Neutrophil (primary cell): ENCODE data around the gene TXNDC12.
"Not testable (repeated sequence)": the region's sequence is repeated elsewhere in the genome, so short reads cannot be mapped to it uniquely, and the experiment has no call there.

Experiments
- H3K27ac ChIP-seq: fragments of 200-600 bp; sonication (generic); 2 replicates; pipeline ENCODE4 v1.5.1; 2016; ENCODE audit warnings: mild to moderate bottlenecking, moderate library complexity
- H3K27me3 ChIP-seq: fragments of 200-600 bp; sonication (generic); 2 replicates; pipeline ENCODE4 v1.6.0; 2016; ENCODE audit warnings: mild to moderate bottlenecking
- H3K36me3 ChIP-seq: fragments of 200-600 bp; sonication (generic); 2 replicates; pipeline ENCODE4 v1.5.1; 2017
- H3K4me1 ChIP-seq, 2 experiments: fragments of 200-600 bp in 1 of 2; sonication (generic) in 1 of 2; 1 replicate in 1 of 2; 2 replicates in 1 of 2; pipeline versions ENCODE4 v1.5.1 to v1.6.1; 2013 to 2016; ENCODE audit warnings: low read depth in 1 of 2, low read length in 1 of 2, mild to moderate bottlenecking in 1 of 2, moderate library complexity in 1 of 2; ENCODE audit not compliant: control insufficient read depth in 1 of 2, insufficient read depth in 1 of 2
- H3K4me3 ChIP-seq, 2 experiments: fragments of 200-600 bp in 1 of 2; sonication (generic) in 1 of 2; 1 replicate in 1 of 2; 2 replicates in 1 of 2; pipeline ENCODE4 v1.5.1; 2013 to 2016; ENCODE audit warnings: low read depth in 1 of 2, low read length in 1 of 2, mild to moderate bottlenecking in 1 of 2, moderate library complexity in 1 of 2
- H3K9me3 ChIP-seq: fragments of 200-600 bp; sonication (generic); 2 replicates; pipeline ENCODE4 v1.5.1; 2016
- TF ChIP-seq, protein P1 (sequence below): fragments of 200-600 bp; sonication (generic); IDR thresholded peaks from 2 replicates; pipeline ENCODE4 v1.5.1; 2016; ENCODE audit warnings: antibody characterized with exemption

Gene TXNDC12

DNA sequence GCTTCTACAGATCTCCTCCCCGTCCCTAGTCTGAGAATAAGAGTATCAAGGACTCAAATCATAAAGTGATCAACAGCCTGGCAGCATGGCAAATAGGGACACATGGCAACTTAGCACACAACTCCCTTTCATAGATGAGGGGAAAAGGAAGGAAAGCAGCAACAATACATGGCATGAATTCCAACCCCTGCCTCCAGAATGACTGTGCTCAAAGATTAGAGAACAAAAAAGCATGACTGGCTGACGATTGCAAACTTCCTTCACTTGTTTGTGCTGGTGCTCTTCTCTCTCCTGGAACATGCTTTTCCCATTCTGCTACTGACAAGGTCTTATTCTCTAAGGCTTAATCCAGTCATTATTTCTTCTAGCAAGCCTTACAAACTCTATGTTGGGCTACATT is 32.9 kb downstream of the TXNDC12 start:
- H3K36me3 ChIP-seq: peaks cover 67% of the 10 kb centered on the region
- H3K4me3 ChIP-seq: no peak overlapping the region
- H3K27ac ChIP-seq: no peak overlapping the region
- H3K4me1 ChIP-seq: no peaks in the 10 kb centered on the region
- H3K9me3 ChIP-seq: no peaks in the 10 kb centered on the region
- no peaks in the 10 kb centered on the region for H3K27me3 ChIP-seq
- TF ChIP-seq, protein P1, sequence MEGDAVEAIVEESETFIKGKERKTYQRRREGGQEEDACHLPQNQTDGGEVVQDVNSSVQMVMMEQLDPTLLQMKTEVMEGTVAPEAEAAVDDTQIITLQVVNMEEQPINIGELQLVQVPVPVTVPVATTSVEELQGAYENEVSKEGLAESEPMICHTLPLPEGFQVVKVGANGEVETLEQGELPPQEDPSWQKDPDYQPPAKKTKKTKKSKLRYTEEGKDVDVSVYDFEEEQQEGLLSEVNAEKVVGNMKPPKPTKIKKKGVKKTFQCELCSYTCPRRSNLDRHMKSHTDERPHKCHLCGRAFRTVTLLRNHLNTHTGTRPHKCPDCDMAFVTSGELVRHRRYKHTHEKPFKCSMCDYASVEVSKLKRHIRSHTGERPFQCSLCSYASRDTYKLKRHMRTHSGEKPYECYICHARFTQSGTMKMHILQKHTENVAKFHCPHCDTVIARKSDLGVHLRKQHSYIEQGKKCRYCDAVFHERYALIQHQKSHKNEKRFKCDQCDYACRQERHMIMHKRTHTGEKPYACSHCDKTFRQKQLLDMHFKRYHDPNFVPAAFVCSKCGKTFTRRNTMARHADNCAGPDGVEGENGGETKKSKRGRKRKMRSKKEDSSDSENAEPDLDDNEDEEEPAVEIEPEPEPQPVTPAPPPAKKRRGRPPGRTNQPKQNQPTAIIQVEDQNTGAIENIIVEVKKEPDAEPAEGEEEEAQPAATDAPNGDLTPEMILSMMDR: no peak

DNA sequence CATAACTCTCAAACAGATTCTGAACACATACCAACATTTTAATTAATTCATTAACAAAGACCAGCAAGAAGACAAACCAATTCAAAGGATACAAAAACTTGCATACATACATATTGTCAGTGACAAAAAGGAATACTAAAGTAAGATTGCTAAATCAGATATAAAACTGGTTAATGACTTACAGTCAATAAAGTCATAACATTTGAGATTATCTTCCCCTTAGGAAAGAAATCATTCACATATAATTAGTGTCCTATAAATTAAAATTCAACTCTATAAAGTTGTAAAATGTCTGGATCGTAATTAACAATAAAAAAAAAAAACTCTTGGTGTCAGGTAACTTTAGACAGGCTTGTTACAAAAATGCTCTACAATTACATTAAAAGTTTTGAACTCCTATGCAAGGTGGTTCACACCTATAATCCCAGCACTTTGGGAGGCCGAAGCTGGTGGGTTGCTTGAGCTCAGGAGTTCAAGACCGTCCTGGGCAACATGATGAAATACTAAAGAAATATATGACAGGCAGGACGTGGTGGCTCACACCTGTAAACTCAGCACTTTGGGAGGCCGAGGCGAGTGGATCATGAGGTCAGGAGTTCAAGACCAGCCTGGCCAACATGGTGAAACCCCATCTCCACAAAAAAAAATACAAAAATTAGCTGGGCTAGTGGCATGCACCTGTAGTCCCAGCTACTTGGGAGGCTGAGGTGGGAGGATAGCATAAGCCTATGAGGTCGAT is 46.8 kb downstream of the TXNDC12 start:
- no peak overlapping the region for H3K4me3 ChIP-seq
- no peaks in the 10 kb centered on the region for H3K36me3 ChIP-seq
- H3K9me3 ChIP-seq: no peaks in the 10 kb centered on the region
- no peak overlapping the region for H3K27ac ChIP-seq
- peaks cover 37% of the 10 kb centered on the region for H3K27me3 ChIP-seq
- no peaks in the 10 kb centered on the region for H3K4me1 ChIP-seq
- TF ChIP-seq, protein P1: no peak

DNA sequence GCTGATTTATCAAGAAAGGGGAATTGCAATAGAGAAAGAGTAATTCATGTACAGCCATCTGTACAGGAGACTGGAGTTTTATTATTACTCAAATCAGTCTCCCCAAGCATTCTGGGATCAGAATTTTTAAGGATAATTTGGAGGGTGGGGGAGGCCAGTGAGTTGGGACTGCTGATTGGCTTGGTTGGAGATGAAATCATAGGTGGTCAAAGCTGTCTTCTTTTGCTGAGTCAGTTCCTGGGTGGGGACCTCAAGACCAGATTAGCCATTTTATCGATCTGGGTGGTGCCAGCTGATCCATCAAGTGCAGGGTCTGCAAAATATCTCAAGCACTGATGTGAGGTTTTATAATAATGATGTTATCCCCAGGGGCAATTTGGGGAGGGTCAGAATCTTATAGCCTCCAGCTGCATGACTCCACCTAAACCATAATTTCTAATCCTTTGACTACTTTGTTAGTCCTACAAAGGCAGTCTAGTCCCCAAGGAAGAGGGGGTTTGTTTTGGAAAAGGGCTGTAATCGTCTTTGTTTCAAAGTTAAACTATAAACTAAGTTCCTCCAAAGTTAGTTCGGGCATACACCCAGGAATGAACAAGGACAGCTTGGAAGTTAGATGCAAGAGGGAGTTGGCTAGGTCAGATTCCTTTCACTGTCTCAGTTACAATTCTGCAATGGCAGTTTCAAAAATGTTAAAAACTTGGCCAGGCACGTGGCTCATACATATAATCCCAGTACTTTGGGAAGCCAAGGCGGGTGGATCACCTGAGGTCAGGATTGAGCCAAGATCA is 47.6 kb downstream of the TXNDC12 start:
- H3K9me3 ChIP-seq: no peaks in the 10 kb centered on the region
- TF ChIP-seq, protein P1: no peak
- no peak overlapping the region for H3K27ac ChIP-seq
- peaks cover 37% of the 10 kb centered on the region for H3K27me3 ChIP-seq
- no peak overlapping the region for H3K4me3 ChIP-seq
- H3K4me1 ChIP-seq: no peaks in the 10 kb centered on the region
- H3K36me3 ChIP-seq: no peaks in the 10 kb centered on the region

DNA sequence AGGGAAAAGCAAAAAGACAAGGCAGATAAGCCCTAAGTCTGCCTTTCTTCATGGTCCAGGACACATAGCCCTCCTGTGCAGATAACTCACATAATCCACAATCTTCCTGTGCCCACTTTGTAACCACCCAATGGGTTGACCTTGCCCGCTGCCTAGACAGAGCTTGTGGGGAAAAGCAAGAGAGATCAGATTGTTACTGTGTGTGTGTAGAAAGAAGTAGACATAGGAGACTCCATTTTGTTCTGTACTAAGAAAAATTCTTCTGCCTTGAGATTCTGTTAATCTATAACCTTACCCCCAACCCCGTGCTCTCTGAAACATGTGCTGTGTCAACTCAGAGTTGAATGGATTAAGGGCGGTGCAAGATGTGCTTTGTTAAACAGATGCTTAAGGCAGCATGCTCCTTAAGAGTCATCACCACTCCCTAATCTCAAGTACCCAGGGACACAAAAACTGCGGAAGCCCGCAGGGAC is 48.9 kb downstream of the TXNDC12 start:
- not testable (repeated sequence) for H3K4me3 ChIP-seq, H3K9me3 ChIP-seq, H3K27ac ChIP-seq, H3K36me3 ChIP-seq, H3K4me1 ChIP-seq
- peaks cover 37% of the 10 kb centered on the region for H3K27me3 ChIP-seq

DNA sequence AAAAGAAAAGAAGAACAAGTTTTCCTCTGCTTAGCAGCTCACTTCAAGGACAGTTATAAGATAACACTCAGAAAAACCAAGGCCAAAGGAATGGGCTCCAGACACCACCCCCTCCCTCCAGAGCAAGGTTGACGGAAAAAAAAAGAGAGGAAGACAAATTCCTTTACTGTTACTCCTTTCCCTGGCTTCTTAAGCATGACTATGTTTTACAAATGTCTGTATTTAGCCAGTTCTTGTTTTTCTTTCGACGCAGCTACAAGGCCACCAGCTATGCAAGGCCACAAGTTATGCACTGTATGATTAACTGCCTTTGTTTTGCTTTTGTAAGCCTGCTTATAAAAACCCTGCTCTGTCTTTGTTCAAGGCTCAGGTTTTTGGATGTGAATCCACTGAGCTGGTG is 49.4 kb downstream of the TXNDC12 start:
- not testable (repeated sequence) for H3K4me1 ChIP-seq, H3K9me3 ChIP-seq, H3K4me3 ChIP-seq, H3K27ac ChIP-seq, H3K36me3 ChIP-seq
- H3K27me3 ChIP-seq: peaks cover 37% of the 10 kb centered on the region

DNA sequence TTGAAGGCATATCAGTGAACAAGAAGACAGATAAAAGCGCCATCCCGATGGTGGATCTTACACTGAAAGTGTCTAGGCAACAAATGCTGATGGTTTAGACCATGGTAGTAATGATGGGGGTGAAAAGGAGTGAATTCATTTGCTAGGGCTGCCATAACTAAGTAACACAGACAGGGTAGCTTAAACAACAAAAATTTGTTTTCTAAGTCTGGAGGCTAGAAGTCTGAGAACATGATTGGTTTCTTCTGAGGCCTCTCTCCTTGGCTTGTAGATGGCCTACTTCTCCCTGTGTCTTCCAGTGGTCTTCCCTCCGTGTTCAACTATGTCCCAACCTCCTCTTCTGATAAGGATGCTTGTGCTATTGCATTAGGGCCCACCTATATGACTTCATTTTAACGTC is 51.1 kb downstream of the TXNDC12 start:
- no peak overlapping the region for H3K4me3 ChIP-seq
- H3K4me1 ChIP-seq: no peaks in the 10 kb centered on the region
- peaks cover 37% of the 10 kb centered on the region for H3K27me3 ChIP-seq
- H3K27ac ChIP-seq: no peak overlapping the region
- H3K9me3 ChIP-seq: no peaks in the 10 kb centered on the region
- TF ChIP-seq, protein P1: no peak
- no peaks in the 10 kb centered on the region for H3K36me3 ChIP-seq
